Measurements from ENCODE around the gene GABRA5.
"Not testable (repeated sequence)": the region's sequence is repeated elsewhere in the genome, so short reads cannot be mapped to it uniquely, and the experiment has no call there.

Gene GABRA5

DNA sequence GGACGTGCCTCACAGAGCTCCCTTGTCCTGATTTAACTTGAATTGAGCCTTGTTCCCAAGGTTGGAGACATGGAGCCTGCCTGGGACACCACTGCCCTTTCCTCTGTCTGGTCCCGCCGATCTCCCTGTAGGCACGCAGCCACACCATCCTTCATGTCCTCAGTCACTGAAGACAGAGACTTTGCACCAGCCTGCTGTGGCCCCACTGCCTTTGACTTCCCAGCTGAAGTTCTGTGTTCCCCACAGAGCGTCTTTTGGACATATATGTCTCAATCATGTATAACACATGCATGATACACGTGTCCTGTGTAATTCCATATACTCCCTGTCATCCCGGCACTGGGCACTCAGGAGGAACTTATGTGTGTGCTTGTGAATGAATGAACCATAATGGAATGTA, 23.6 kb downstream of the GABRA5 start:
- H3K9ac ChIP-seq (ENCODE audit: low read length in 2 of 2): no peak overlapping the region
- H3K27me3 ChIP-seq (ENCODE audit: control insufficient read depth in 1 of 2, insufficient read depth in 2 of 2, low read length in 2 of 2): peaks cover 17 to 28% of the 10 kb centered on the region in 2 donors
- no peak overlapping the region for H3K4me3 ChIP-seq (ENCODE audit: low read length in 2 of 2)
- peaks cover 9% of the 10 kb centered on the region for H3K4me1 ChIP-seq (ENCODE audit: control insufficient read depth, insufficient read depth, low read length)
- H3K36me3 ChIP-seq (ENCODE audit: control insufficient read depth in 2 of 2, insufficient read depth in 2 of 2, low read length in 2 of 2): no peaks in the 10 kb centered on the region
- no peaks in the 10 kb centered on the region for H3K9me3 ChIP-seq (ENCODE audit: control insufficient read depth in 2 of 2, low read length in 2 of 2)
- H3K27ac ChIP-seq (ENCODE audit: low read length): no peak overlapping the region

DNA sequence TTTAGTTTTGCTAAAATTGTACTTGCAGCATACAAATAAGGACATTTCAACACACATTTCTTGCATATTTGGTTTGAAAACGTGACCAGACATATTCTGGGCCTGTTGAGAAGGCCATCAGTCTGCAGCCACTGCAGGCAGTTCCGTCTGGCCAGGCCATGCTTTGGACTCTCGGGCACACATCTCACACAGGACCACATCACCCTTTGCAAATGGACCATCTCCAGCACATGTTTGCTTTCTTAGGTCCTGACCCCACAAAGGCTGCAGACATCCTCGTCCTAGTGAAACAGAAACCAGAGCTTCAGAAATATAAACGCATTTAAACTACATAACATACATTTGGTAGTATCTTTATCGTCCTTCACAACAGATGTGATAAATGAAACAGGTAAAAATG, 24.1 kb downstream of the GABRA5 start:
- H3K9ac ChIP-seq (ENCODE audit: low read length in 2 of 2): no peak overlapping the region
- H3K9me3 ChIP-seq (ENCODE audit: control insufficient read depth in 2 of 2, low read length in 2 of 2): no peaks in the 10 kb centered on the region
- peak overlapping the region in 1 of 2 donors; percentile 64 for H3K4me3 ChIP-seq (ENCODE audit: low read length in 2 of 2)
- peaks cover 9% of the 10 kb centered on the region for H3K4me1 ChIP-seq (ENCODE audit: control insufficient read depth, insufficient read depth, low read length)
- H3K27me3 ChIP-seq (ENCODE audit: control insufficient read depth in 1 of 2, insufficient read depth in 2 of 2, low read length in 2 of 2): peaks cover 17 to 28% of the 10 kb centered on the region in 2 donors
- H3K36me3 ChIP-seq (ENCODE audit: control insufficient read depth in 2 of 2, insufficient read depth in 2 of 2, low read length in 2 of 2): no peaks in the 10 kb centered on the region
- H3K27ac ChIP-seq (ENCODE audit: low read length): no peak overlapping the region

DNA sequence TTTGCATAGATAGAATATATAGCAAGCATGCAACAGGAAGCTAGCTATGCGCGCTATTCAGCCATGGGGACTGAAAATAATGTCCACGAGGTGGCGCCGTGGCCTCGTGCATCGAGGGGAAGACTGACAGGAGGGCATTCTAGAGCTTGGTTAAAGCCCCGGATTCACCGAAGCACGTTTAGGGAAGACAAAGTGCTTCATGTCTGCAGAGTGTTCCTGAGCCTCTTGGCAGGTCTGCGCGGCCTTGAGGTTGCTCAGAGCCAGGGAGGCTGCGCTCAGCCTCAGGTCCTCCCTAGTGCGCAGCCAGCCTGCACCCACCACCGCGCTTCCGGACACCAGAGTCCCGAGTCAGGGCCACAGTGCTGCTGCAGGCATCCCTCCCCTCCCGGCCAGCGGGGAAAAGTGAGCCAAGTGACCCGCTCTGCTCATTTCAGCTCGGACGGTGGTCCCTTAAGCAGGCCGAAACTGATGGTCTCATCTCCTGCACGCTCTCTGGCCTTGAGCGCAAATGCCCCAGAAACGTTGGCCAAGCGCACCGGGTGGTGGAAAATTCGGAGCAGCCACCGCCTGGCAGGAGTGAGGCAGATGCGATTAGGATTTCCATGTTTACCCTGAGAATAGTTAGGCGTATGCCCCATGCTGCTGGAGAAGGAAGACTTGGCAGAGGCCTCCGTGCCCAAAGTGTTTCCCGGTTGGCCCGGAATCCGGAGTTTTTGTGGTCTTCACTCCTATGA, 24.8 kb downstream of the GABRA5 start:
- peaks cover 9% of the 10 kb centered on the region for H3K4me1 ChIP-seq (ENCODE audit: control insufficient read depth, insufficient read depth, low read length)
- no peak overlapping the region for H3K9ac ChIP-seq (ENCODE audit: low read length in 2 of 2)
- H3K27me3 ChIP-seq (ENCODE audit: control insufficient read depth in 1 of 2, insufficient read depth in 2 of 2, low read length in 2 of 2): peaks cover 17 to 24% of the 10 kb centered on the region in 2 donors
- H3K9me3 ChIP-seq (ENCODE audit: control insufficient read depth in 2 of 2, low read length in 2 of 2): no peaks in the 10 kb centered on the region
- H3K4me3 ChIP-seq (ENCODE audit: low read length in 2 of 2): peak overlapping the region; percentile 44 to 64
- H3K36me3 ChIP-seq (ENCODE audit: control insufficient read depth in 2 of 2, insufficient read depth in 2 of 2, low read length in 2 of 2): no peaks in the 10 kb centered on the region
- H3K27ac ChIP-seq (ENCODE audit: low read length): no peak overlapping the region

DNA sequence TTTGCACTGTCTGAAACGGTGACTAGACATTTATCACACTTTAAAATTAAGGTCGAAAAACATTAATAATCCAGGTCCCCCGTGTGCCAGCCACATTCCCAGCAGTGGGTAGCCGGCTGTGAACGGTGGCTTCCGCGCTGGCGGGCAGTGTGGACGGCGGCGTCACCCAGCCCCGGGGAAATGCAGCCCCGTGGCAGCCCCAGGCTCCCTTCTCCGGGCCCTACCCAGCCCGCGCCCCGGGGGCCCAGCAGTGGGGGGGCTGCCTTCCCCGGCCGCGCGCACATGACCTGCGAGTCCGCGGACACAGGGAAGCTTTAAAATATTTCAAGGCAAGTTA, 25.3 kb downstream of the GABRA5 start:
- Histone ChIP-seq H3K9me3 (ENCODE audit: control insufficient read depth in 2 of 2, low read length in 2 of 2) (no peaks in the 10 kb centered on the region), H3K4me1 (ENCODE audit: control insufficient read depth, insufficient read depth, low read length) (peaks cover 9% of the 10 kb centered on the region), H3K9ac (ENCODE audit: low read length in 2 of 2) (no peak overlapping the region), H3K27ac (ENCODE audit: low read length) (no peak overlapping the region), H3K36me3 (ENCODE audit: control insufficient read depth in 2 of 2, insufficient read depth in 2 of 2, low read length in 2 of 2) (no peaks in the 10 kb centered on the region), H3K27me3 (ENCODE audit: control insufficient read depth in 1 of 2, insufficient read depth in 2 of 2, low read length in 2 of 2) (peaks cover 17 to 24% of the 10 kb centered on the region in 2 donors), H3K4me3 (ENCODE audit: low read length in 2 of 2) (peak overlapping the region; percentile 44 to 64)

DNA sequence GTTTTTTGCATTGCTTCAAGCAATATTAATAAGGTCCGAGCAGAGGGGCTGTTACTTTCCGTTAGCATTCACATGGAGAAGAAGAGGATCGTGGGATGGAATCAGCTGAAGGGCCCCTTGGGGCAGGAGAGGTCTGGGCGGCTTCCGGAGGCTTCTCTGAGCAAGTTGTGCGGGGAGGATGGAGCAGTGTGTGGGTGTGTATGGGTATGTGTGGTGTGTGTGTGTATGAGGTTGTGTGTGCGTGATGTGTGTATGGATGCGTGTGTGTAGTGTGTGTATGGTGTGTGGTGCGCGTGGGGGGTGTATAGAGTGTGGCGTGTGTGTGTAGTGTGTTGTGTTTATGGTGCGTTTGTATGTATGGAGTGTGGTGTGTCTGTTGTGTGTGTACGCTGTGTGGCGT, 25.8 kb downstream of the GABRA5 start:
- peaks cover 17 to 24% of the 10 kb centered on the region in 2 donors for H3K27me3 ChIP-seq (ENCODE audit: control insufficient read depth in 1 of 2, insufficient read depth in 2 of 2, low read length in 2 of 2)
- no peaks in the 10 kb centered on the region for H3K36me3 ChIP-seq (ENCODE audit: control insufficient read depth in 2 of 2, insufficient read depth in 2 of 2, low read length in 2 of 2)
- no peak overlapping the region for H3K9ac ChIP-seq (ENCODE audit: low read length in 2 of 2)
- H3K4me3 ChIP-seq (ENCODE audit: low read length in 2 of 2): no peak overlapping the region
- H3K4me1 ChIP-seq (ENCODE audit: control insufficient read depth, insufficient read depth, low read length): peaks cover 9% of the 10 kb centered on the region
- H3K9me3 ChIP-seq (ENCODE audit: control insufficient read depth in 2 of 2, low read length in 2 of 2): no peaks in the 10 kb centered on the region
- no peak overlapping the region for H3K27ac ChIP-seq (ENCODE audit: low read length)

DNA sequence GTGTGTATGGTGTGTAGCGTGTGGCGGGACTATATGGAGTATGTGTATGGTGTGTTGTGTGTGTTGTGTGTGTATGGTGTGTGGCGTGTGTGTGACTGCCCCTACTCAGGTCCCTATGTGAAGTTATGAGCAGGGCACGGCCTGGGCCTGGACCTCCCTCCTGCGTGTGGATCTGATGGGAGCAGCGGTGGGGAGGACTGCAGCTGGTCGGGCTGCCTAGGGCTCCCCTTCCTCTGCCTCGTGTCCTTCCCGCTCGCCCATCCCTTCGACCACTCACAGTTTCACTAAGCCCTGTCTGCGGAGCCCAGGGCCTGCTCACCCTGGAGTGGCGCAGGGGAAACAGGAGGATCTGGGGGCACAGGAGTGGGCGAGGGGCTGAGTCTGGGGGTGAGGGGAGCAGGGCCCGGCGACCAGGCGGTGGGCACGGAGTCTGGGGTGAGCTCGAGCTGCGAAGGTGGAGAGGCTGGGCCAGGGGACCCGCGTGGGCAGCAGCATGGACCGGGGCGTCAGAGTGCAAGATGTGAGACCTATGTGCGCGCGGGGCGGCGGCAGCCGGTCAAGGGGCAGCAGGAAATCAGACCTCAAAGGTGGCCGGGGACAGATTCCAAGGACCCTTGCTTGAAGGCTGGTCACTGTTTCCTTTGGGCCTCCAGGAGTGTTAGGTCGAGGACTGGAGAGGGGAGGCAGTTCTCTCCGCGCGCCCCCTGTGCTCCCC, 26.6 kb downstream of the GABRA5 start:
- H3K36me3 ChIP-seq (ENCODE audit: control insufficient read depth in 2 of 2, insufficient read depth in 2 of 2, low read length in 2 of 2): no peaks in the 10 kb centered on the region
- H3K4me1 ChIP-seq (ENCODE audit: control insufficient read depth, insufficient read depth, low read length): peaks cover 9% of the 10 kb centered on the region
- peaks cover 0 to 4% of the 10 kb centered on the region in 2 donors for H3K9me3 ChIP-seq (ENCODE audit: control insufficient read depth in 2 of 2, low read length in 2 of 2)
- H3K9ac ChIP-seq (ENCODE audit: low read length in 2 of 2): no peak overlapping the region
- peaks cover 17 to 18% of the 10 kb centered on the region in 2 donors for H3K27me3 ChIP-seq (ENCODE audit: control insufficient read depth in 1 of 2, insufficient read depth in 2 of 2, low read length in 2 of 2)
- no peak overlapping the region for H3K4me3 ChIP-seq (ENCODE audit: low read length in 2 of 2)
- no peak overlapping the region for H3K27ac ChIP-seq (ENCODE audit: low read length)

DNA sequence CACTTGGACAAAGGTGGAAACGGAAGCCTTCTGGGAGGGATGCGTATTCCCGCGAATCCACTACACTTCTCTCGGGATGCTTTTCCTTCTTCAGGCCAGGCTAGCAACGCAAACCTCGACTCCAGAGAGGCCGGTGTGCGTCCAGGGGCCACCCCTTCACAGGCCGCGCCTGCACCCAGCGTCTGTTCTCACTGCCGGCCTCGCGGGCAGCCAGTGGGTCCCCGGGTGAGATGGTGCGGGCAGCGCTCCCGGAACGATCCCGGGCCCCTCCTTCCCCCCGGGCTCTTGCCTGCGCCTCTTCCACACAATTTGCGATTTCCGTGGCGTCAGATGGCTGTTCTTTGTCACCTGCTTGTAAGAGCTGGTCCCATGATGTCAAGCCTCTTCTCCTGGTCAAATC, 27.3 kb downstream of the GABRA5 start:
- Histone ChIP-seq H3K9me3 (ENCODE audit: control insufficient read depth in 2 of 2, low read length in 2 of 2) (peaks cover 0 to 4% of the 10 kb centered on the region in 2 donors), H3K4me1 (ENCODE audit: control insufficient read depth, insufficient read depth, low read length) (peaks cover 9% of the 10 kb centered on the region), H3K27ac (ENCODE audit: low read length) (no peak overlapping the region), H3K27me3 (ENCODE audit: control insufficient read depth in 1 of 2, insufficient read depth in 2 of 2, low read length in 2 of 2) (peaks cover 14 to 17% of the 10 kb centered on the region in 2 donors), H3K9ac (ENCODE audit: low read length in 2 of 2) (no peak overlapping the region), H3K4me3 (ENCODE audit: low read length in 2 of 2) (no peak overlapping the region), H3K36me3 (ENCODE audit: control insufficient read depth in 2 of 2, insufficient read depth in 2 of 2, low read length in 2 of 2) (no peaks in the 10 kb centered on the region)

DNA sequence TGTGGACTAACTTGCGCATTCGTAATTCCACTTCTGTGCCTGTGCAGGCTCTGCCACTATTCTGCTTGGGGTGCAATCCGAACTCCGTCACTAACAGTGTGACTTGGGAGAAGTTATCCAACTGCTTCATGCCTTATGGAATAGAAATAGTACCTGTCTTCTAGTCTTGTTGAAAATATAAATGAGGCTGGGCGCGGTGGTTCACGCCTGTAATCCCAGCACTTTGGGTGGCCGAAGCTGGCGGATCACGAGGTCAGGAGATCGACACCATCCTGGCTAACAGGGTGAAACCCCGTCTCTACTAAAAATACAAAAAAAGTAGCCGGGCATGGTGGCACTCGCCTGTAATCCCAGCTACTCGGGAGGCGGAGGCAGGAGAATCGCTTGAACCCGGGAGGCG, 28.5 kb downstream of the GABRA5 start:
- not testable (repeated sequence) for H3K9me3 ChIP-seq (ENCODE audit: control insufficient read depth in 2 of 2, low read length in 2 of 2); H3K4me3 ChIP-seq (ENCODE audit: low read length in 2 of 2); H3K4me1 ChIP-seq (ENCODE audit: control insufficient read depth, insufficient read depth, low read length); H3K36me3 ChIP-seq (ENCODE audit: control insufficient read depth in 2 of 2, insufficient read depth in 2 of 2, low read length in 2 of 2); H3K27ac ChIP-seq (ENCODE audit: low read length); H3K9ac ChIP-seq (ENCODE audit: low read length in 2 of 2)
- H3K27me3 ChIP-seq (ENCODE audit: control insufficient read depth in 1 of 2, insufficient read depth in 2 of 2, low read length in 2 of 2): peaks cover 14 to 16% of the 10 kb centered on the region in 2 donors

DNA sequence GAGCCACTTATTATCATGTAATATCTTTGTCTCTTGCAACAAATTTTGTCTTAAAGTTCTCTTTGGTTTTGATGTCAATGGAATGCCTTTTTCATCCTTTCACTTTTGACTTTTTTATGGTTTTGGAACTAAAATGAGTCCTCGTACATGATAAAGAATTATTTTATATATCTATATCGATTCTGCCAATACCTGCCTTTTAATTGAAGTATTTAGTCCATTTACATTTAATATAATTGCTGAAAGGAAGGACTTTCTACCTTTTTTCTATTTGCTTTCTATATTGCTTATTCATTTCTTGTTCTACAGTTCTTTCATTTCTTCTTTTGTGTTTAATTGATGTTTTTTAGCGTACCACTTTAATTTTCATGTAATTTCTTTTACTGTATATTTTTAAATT, 32.8 kb downstream of the GABRA5 start:
- no peaks in the 10 kb centered on the region for H3K4me1 ChIP-seq (ENCODE audit: control insufficient read depth, insufficient read depth, low read length)
- H3K27me3 ChIP-seq (ENCODE audit: control insufficient read depth in 1 of 2, insufficient read depth in 2 of 2, low read length in 2 of 2): no peaks in the 10 kb centered on the region
- no peaks in the 10 kb centered on the region for H3K36me3 ChIP-seq (ENCODE audit: control insufficient read depth in 2 of 2, insufficient read depth in 2 of 2, low read length in 2 of 2)
- no peak overlapping the region for H3K27ac ChIP-seq (ENCODE audit: low read length)
- H3K9ac ChIP-seq (ENCODE audit: low read length in 2 of 2): no peak overlapping the region
- H3K9me3 ChIP-seq (ENCODE audit: control insufficient read depth in 2 of 2, low read length in 2 of 2): peaks cover 4 to 7% of the 10 kb centered on the region in 2 donors
- H3K4me3 ChIP-seq (ENCODE audit: low read length in 2 of 2): no peak overlapping the region

DNA sequence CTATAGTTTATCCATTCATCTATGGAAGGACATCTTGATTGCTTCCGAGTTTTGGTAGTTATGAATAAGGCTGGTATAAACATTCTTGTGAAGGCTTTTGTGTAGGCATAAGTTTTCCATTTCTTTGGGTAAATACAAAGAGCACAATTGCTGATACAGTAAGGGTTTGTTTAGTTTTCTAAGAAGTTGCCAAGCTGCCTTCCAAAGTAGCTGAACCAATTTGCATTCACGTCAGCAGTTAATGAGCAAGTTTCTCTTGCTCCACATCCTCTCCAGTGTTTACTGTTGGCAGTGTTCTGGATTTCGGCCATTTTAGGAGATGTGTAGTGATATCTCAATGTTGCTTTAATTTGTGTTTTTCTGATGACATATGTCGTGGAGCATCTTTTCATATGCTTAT, 34.2 kb downstream of the GABRA5 start:
- H3K4me3 ChIP-seq (ENCODE audit: low read length in 2 of 2): no peak overlapping the region
- no peak overlapping the region for H3K9ac ChIP-seq (ENCODE audit: low read length in 2 of 2)
- no peaks in the 10 kb centered on the region for H3K4me1 ChIP-seq (ENCODE audit: control insufficient read depth, insufficient read depth, low read length)
- H3K27ac ChIP-seq (ENCODE audit: low read length): no peak overlapping the region
- no peaks in the 10 kb centered on the region for H3K36me3 ChIP-seq (ENCODE audit: control insufficient read depth in 2 of 2, insufficient read depth in 2 of 2, low read length in 2 of 2)
- peaks cover 7% of the 10 kb centered on the region in 2 donors for H3K9me3 ChIP-seq (ENCODE audit: control insufficient read depth in 2 of 2, low read length in 2 of 2)
- no peaks in the 10 kb centered on the region for H3K27me3 ChIP-seq (ENCODE audit: control insufficient read depth in 1 of 2, insufficient read depth in 2 of 2, low read length in 2 of 2)

DNA sequence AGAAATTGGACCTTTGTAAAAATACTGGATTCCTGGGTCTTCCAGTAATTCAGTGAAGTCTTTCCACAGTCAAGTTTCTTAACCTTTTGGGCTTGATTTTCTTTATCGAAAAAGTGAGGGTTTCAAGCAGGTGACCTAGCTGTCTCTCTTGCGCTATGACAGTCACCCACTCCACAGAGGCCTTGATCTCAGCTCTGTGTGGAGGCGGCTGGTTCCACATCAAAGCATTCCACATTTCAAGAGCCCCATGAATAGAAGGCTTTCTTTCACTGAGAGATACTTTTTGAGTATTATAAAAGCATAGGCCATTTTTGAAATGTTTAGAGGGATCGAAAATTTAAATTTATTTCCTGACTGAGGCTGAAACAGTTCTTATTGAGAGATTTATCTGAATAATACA, 43.9 kb downstream of the GABRA5 start:
- H3K36me3 ChIP-seq (ENCODE audit: control insufficient read depth in 2 of 2, insufficient read depth in 2 of 2, low read length in 2 of 2): no peaks in the 10 kb centered on the region
- no peak overlapping the region for H3K4me3 ChIP-seq (ENCODE audit: low read length in 2 of 2)
- no peak overlapping the region for H3K9ac ChIP-seq (ENCODE audit: low read length in 2 of 2)

More for the DNA sequence above, 43.9 kb downstream of the GABRA5 start:
- Histone ChIP-seq H3K9me3 (ENCODE audit: control insufficient read depth in 2 of 2, low read length in 2 of 2) (peaks cover 2 to 5% of the 10 kb centered on the region in 2 donors), H3K4me1 (ENCODE audit: control insufficient read depth, insufficient read depth, low read length) (no peaks in the 10 kb centered on the region), H3K27me3 (ENCODE audit: control insufficient read depth in 1 of 2, insufficient read depth in 2 of 2, low read length in 2 of 2) (no peaks in the 10 kb centered on the region), H3K27ac (ENCODE audit: low read length) (no peak overlapping the region)
